Islet precursor cell (in vitro differentiated cells): ENCODE measurements around the gene ATP6V1A.
A peak's percentile ranks its signal among the peaks of the same experiment; 100 is the strongest.
"Not testable (repeated sequence)": the region's sequence is repeated elsewhere in the genome, so short reads cannot be mapped to it uniquely, and the experiment has no call there.

Source experiments
- DNase-seq: peaks from one replicate; pipeline ENCODE4 v3.0.0-alpha.2; 2018

ATP6V1A gene

GRCh38 chr3:113829576-113830354, 82.9 kb downstream of the ATP6V1A start:
- no peak for DNase-seq

DNA sequence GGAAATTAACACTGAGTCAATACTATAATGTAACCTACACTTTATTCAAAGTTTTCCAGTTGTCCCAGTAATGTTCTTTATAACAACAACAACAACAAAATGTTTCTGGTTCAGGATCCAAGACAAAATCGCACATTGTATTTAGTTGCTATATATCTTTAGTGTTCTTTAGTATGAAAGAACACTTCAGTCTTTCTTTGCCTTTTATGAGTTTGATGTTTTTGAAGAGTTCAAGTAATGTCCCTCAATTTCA, 84.2 kb downstream of the ATP6V1A start:
- no peak for DNase-seq

DNA sequence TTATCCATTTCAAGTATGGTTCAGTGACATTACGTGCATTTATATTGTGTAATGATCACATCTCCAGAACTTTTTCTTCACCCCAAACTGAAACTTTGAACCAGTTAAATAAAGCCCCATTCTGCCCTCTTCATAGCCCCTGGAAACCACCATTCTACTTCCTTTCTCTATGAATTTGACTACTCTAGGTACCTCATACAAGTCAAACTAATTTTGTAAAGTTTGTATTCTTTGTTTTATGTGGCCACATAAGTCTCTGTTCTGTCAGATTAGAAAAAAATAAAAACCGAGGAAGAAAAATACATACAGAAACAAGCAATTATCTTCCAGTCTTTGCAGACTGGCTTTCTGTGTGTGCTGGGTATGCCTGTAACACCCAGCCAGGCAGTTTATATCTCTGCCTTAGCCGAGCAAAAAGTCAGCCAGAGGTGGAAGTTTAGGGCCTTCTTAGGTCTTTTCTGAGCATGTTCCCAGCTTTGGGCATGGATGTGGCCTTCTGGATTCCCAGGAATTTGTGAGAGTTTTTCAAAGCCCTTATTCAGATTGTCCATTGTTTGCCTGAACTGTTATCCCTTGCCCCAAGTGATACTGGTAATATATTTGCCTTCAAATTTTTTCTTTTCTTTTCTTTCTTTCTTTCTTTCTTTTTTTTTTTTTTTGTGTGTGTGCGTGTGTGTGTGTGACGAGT, 85.8 kb downstream of the ATP6V1A start:
- DNase-seq = peak; percentile 56

DNA sequence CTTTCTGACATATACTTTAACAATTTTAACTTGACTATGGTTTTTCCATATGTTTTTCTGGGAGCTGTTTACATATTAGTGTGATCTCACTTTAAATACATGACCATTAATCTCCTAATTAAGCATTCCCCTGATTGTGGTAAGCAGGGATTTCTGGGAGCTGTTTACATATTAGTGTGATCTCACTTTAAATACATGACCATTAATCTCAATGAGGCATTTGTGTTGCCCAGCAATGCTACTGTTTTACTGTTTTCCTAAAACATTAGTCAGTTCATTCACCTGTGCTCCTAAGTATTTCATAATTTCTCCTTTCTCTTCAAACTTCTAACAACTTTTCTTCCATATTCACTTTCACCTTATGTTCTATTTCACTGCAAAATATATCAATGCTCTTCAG, 88.1 kb downstream of the ATP6V1A start:
- DNase-seq = no peak

DNA sequence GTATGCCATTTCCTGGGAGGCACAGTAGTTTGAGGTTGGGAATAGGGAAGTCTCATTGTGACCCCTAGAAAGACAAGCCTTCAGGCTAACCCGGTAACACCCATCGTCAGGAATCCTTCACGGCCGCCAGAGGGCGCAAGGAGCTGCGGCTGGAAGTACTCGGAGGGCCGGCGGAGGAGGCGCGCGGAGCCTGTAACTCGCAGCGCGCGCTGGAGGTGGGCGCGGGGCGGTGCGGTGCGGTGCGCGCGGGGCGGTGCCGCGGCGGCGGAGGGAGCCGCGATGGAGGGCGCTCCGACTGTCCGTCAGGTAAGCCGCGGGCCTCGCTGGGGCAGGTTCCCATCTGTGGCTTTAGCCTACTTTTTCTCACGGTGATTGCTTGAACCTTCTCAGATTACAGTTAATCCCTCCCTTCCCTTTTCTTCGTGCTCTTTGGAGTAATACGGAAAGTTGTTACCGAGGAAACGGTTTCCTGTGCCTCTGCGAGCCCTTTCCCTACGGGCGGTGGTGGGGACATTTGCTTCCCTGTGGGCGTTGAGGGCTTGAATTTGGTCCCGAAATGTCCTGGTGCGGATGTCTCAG, 91.9 kb downstream of the ATP6V1A start, which contains the start of gene GRAMD1C:
Gene GRAMD1C, plus strand, starts transcription at position 158 of the 579 bp plus-strand sequence. Its CDS starts 122 bp downstream, at position 280.
- DNase-seq = peak; percentile 91

DNA sequence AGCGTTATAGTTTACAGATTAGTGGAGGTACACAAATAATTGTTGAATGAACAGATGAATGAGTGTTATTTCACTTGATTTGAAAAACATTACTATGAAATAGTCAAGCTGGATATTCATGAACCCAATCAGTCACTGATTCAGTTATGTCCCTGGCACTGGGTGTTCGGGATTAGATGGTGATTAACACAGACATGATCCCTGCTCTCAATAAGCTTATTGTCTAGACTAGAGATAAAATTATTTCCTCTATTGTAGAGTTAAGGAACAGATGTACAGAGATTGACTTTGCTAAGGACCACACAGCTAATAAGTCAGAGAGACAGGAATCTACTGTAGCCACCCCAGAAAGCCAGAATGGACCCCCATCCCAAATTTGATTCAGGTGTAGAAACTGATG, 92.7 kb downstream of the ATP6V1A start:
- DNase-seq = no peak

GRCh38 chr3:113844622-113845222, 97.9 kb downstream of the ATP6V1A start:
- no peak for DNase-seq

DNA sequence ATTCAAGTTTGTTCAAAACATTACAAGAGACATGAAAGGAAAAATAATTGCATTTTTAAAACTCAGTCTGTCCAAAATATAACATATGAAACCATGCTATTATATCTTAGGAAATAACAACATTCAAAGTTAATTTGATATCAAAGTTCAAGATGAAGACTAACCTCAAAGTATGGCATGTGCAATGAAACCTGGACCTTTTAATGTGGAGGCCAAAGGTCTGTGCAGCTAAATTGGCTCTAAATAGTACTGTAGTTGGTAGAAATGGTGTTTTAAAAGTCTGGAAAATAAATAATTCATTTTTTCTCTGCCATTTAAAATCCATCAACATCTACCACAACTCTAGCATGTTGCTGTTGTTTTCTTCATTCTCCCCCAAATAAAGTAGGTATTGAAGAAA, 100.4 kb downstream of the ATP6V1A start:
- no peak for DNase-seq

GRCh38 chr3:113847664-113848461, 101.0 kb downstream of the ATP6V1A start:
- no peak for DNase-seq

DNA sequence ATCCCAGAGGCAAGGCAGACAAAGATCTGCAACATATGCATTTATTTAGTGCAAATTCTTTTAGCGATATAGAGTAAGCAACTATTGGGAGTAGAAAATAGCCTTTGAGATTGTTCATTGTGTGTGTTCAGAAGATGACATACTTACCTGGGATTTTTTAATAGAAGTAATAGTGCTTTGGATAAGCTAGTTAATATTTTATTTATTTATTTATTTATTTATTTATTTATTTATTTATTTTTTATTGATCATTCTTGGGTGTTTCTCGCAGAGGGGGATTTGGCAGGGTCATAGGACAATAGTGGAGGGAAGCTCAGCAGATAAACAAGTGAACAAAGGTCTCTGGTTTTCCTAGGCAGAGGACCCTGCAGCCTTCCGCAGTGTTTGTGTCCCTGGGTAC, 102.2 kb downstream of the ATP6V1A start:
- not testable (repeated sequence) for DNase-seq

DNA sequence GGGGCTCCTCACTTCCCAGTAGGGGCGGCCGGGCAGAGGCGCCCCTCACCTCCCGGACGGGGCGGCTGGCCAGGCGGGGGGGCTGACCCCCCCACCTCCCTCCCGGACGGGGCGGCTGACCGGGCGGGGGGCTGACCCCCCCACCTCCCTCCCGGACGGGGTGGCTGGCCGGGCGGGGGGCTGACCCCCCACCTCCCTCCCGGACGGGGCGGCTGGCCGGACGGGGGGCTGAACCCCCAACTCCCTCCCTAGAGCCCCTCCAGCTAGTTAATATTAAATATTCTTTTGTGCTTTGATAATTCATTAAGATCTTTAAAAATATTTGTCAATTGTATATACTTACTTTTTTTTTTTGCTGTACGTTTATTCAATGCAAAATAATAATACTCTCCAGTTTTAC, 103.0 kb downstream of the ATP6V1A start:
- DNase-seq = not testable (repeated sequence)

DNA sequence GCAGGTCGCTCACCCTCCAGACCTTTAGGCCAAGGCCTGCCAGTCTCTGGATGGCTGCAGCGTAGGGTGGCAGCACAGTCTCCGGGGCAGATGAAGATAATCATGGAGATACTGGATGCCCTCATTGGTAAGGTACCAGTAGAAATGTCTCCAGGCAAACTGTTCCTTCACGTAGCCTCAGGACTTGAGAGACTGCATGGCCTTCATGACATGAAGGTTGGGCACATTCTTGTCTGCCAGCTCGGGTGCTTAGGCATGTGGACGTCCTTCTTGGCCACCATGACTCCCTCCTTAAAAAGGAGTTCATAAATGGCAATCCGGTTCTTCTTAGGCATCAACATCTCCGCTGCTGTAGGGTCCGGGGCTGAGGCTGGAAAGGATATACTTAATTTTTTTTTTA, 103.6 kb downstream of the ATP6V1A start:
- not testable (repeated sequence) for DNase-seq

GRCh38 chr3:113852506-113852905, 105.7 kb downstream of the ATP6V1A start:
- no peak for DNase-seq
